Measurements from ENCODE around the gene COL23A1.

GRCh38 chr5:178210686-178211085 lies 379.5 kb downstream of the COL23A1 start:
- no peak for TF ChIP-seq MAX (CRISPR knock-in tag; IDR thresholded peaks at IDR 0.05)
- no peak for TF ChIP-seq ZBTB43 (CRISPR knock-in tag; IDR thresholded peaks at IDR 0.05)
- no peak for TF ChIP-seq FOXP1 (CRISPR knock-in tag; IDR thresholded peaks at IDR 0.05; ENCODE audit: borderline replicate concordance)
